ENCODE measurements around the gene DXO. TPM values are rescaled to one million over a fixed set of nuclear protein-coding genes. Genes with fewer than 3 reads are reported as not detected.

DXO gene
- total RNA-seq, 5 donors from 2014 or later (not counting 1 experiment from before 2014, with no cell fraction given), result 30.2 to 53.2 (median 35.4) TPM

- ATAC-seq (replicated peaks in 1 of 4) (peak; percentile 42 to 56 (median 48)), DNase-seq (peak in 5 of 35 experiments; percentile 11 to 51 (median 33))
- H3K4me3 Mint-ChIP-seq, result no peak overlapping the region
- peaks cover under 1 to 4% (median 2%) of the 10 kb centered on the region in 3 donors for H3K4me1 Mint-ChIP-seq
- Histone ChIP-seq H3K9me3 (no peaks in the 10 kb centered on the region), H3K4me3 (ENCODE audit: control insufficient read depth in 1 of 2, extremely low read depth in 1 of 2, low read length in 1 of 2) (no peak overlapping the region), H3K27me3 (replicated peaks in 1 of 2; ENCODE audit: control insufficient read depth in 2 of 2, extremely low read depth in 1 of 2, insufficient read depth in 2 of 2, low read length in 1 of 2) (no peaks in the 10 kb centered on the region), H3K4me1 (ENCODE audit: control insufficient read depth in 1 of 2, extremely low read depth in 1 of 2, insufficient read depth in 2 of 2, low read length in 2 of 2) (no peaks in the 10 kb centered on the region), H3K36me3 (ENCODE audit: control insufficient read depth in 2 of 2, extremely low read depth in 1 of 2, insufficient read depth in 1 of 2, low read length in 1 of 2) (peaks cover 16 to 50% of the 10 kb centered on the region in 2 donors), H3K27ac (ENCODE audit: low read length) (no peak overlapping the region)
- H3K27me3 Mint-ChIP-seq, result no peaks in the 10 kb centered on the region
- ChIA-PET POLR2A (no interaction called here), CTCF (interaction anchor here (0.5 to 1.5 kb wide), 6 partner anchors 12 to 1365 kb away, joined by 3 to 8 read pairs (median 4); partner anchors contain the start of genes DXO (in 1 of the 2), ZBTB12 (in 1 of the 2) and ZBTB22 (in 1 of the 2))
- 87% methylated on average over 3 of the region's 5 CpGs for WGBS (ENCODE audit: insufficient coverage)
- peak overlapping the region in 1 of 2 donors; percentile 9 for H3K27ac Mint-ChIP-seq
- H3K9me3 Mint-ChIP-seq, result no peaks in the 10 kb centered on the region
- H3K36me3 Mint-ChIP-seq, result peaks cover 32% of the 10 kb centered on the region
These were observed 19.7 kb downstream of the DXO start for GRCh38 chr6:31952140-31952805.

- peaks cover 0 to 5% (median 0%) of the 10 kb centered on the region in 3 donors for H3K4me1 Mint-ChIP-seq
- peak overlapping the region in 1 of 2 donors; percentile 31 for H3K27ac Mint-ChIP-seq
- CTCF ChIA-PET, result interaction anchor here in 1 of 2 donors (0.6 to 1.0 kb wide), 2 partner anchors 15 to 481 kb away, joined by 3 to 4 read pairs; no protein-coding TSS in a partner anchor
These were observed 21.9 kb downstream of the DXO start for GRCh38 chr6:31949926-31950548.

GRCh38 chr6:31948753-31949413, 23.1 kb downstream of the DXO start:
- Mint-ChIP-seq H3K36me3 (peaks cover 13% of the 10 kb centered on the region), H3K27ac (peak overlapping the region in 1 of 2 donors; percentile 20), H3K4me3 (no peak overlapping the region), H3K27me3 (peaks cover 0 to 14% of the 10 kb centered on the region in 2 donors), H3K4me1 (peaks cover 0 to 5% (median 0%) of the 10 kb centered on the region in 3 donors), H3K9me3 (no peaks in the 10 kb centered on the region)
- ATAC-seq (replicated peaks in 1 of 4) (no peak), DNase-seq (no peak)
- Histone ChIP-seq H3K27ac (ENCODE audit: low read length) (no peak overlapping the region), H3K36me3 (ENCODE audit: control insufficient read depth in 2 of 2, extremely low read depth in 1 of 2, insufficient read depth in 1 of 2, low read length in 1 of 2) (peaks cover 9 to 26% of the 10 kb centered on the region in 2 donors), H3K9me3 (no peaks in the 10 kb centered on the region), H3K27me3 (replicated peaks in 1 of 2; ENCODE audit: control insufficient read depth in 2 of 2, extremely low read depth in 1 of 2, insufficient read depth in 2 of 2, low read length in 1 of 2) (peaks cover 0 to 25% of the 10 kb centered on the region in 2 experiments), H3K4me3 (ENCODE audit: control insufficient read depth in 1 of 2, extremely low read depth in 1 of 2, low read length in 1 of 2) (no peak overlapping the region), H3K4me1 (ENCODE audit: control insufficient read depth in 1 of 2, extremely low read depth in 1 of 2, insufficient read depth in 2 of 2, low read length in 2 of 2) (no peaks in the 10 kb centered on the region)
- WGBS (ENCODE audit: insufficient coverage), result no CpG with 5 or more reads among the region's 6 CpGs
- CTCF ChIA-PET, result interaction anchor here (0.6 to 0.8 kb wide), 2 partner anchors 10 to 285 kb away, joined by 3 to 5 read pairs; partner anchors contain the start of genes NELFE (in 1 of the 2) and SKIC2 (in 1 of the 2)
- POLR2A ChIA-PET, result interaction anchor here in 1 of 2 donors (0.5 kb wide), 1 partner anchor 93 kb away, joined by 4 read pairs; no protein-coding TSS in a partner anchor

More at GRCh38 chr6:31949926-31950548, 21.9 kb downstream of the DXO start:
- Mint-ChIP-seq H3K36me3 (peaks cover 24% of the 10 kb centered on the region), H3K27me3 (peaks cover 0 to 6% of the 10 kb centered on the region in 2 donors), H3K9me3 (no peaks in the 10 kb centered on the region), H3K4me3 (no peak overlapping the region)
- ATAC-seq (replicated peaks in 1 of 4) (no peak), DNase-seq (no peak)
- Histone ChIP-seq H3K36me3 (ENCODE audit: control insufficient read depth in 2 of 2, extremely low read depth in 1 of 2, insufficient read depth in 1 of 2, low read length in 1 of 2) (peaks cover 13 to 37% of the 10 kb centered on the region in 2 donors), H3K27me3 (replicated peaks in 1 of 2; ENCODE audit: control insufficient read depth in 2 of 2, extremely low read depth in 1 of 2, insufficient read depth in 2 of 2, low read length in 1 of 2) (peaks cover 0 to 14% of the 10 kb centered on the region in 2 experiments), H3K27ac (ENCODE audit: low read length) (no peak overlapping the region), H3K4me1 (ENCODE audit: control insufficient read depth in 1 of 2, extremely low read depth in 1 of 2, insufficient read depth in 2 of 2, low read length in 2 of 2) (no peaks in the 10 kb centered on the region), H3K4me3 (ENCODE audit: control insufficient read depth in 1 of 2, extremely low read depth in 1 of 2, low read length in 1 of 2) (no peak overlapping the region), H3K9me3 (no peaks in the 10 kb centered on the region)
- 93% methylated on average over 1 of the region's 7 CpGs for WGBS (ENCODE audit: insufficient coverage)
- POLR2A ChIA-PET, result no interaction called here

- H3K27me3 ChIP-seq (replicated peaks in 1 of 2; ENCODE audit: control insufficient read depth in 2 of 2, extremely low read depth in 1 of 2, insufficient read depth in 2 of 2, low read length in 1 of 2), result peaks cover 0 to 31% of the 10 kb centered on the region in 2 experiments
- H3K36me3 ChIP-seq (ENCODE audit: control insufficient read depth in 2 of 2, extremely low read depth in 1 of 2, insufficient read depth in 1 of 2, low read length in 1 of 2), result peaks cover 9 to 20% of the 10 kb centered on the region in 2 donors
- peaks cover 0 to 18% of the 10 kb centered on the region in 2 donors for H3K27me3 Mint-ChIP-seq
- no peaks in the 10 kb centered on the region for H3K9me3 ChIP-seq
- H3K27ac ChIP-seq (ENCODE audit: low read length), result no peak overlapping the region
- H3K9me3 Mint-ChIP-seq, result no peaks in the 10 kb centered on the region
- H3K4me3 ChIP-seq (ENCODE audit: control insufficient read depth in 1 of 2, extremely low read depth in 1 of 2, low read length in 1 of 2), result no peak overlapping the region
- WGBS (ENCODE audit: insufficient coverage), result 74% methylated on average over 5 of the region's 5 CpGs
- H3K4me3 Mint-ChIP-seq, result no peak overlapping the region
- H3K27ac Mint-ChIP-seq, result no peak overlapping the region
- CTCF ChIA-PET, result interaction anchor here in 1 of 2 donors (0.6 kb wide), 1 partner anchor 285 kb away, joined by 5 read pairs; no protein-coding TSS in a partner anchor
- no peak for ATAC-seq (replicated peaks in 1 of 4)
- DNase-seq, result no peak
- no peaks in the 10 kb centered on the region for H3K4me1 ChIP-seq (ENCODE audit: control insufficient read depth in 1 of 2, extremely low read depth in 1 of 2, insufficient read depth in 2 of 2, low read length in 2 of 2)
- peaks cover 0 to 5% (median 0%) of the 10 kb centered on the region in 3 donors for H3K4me1 Mint-ChIP-seq
- POLR2A ChIA-PET, result interaction anchor here in 1 of 2 donors (0.7 kb wide), 1 partner anchor 113 kb away, joined by 3 read pairs; no protein-coding TSS in a partner anchor
- H3K36me3 Mint-ChIP-seq, result peaks cover 8% of the 10 kb centered on the region
These were observed 23.6 kb downstream of the DXO start for GRCh38 chr6:31948306-31948705.

GRCh38 chr6:31947864-31948263, 24.1 kb downstream of the DXO start:
- DNase-seq (no peak), ATAC-seq (replicated peaks in 1 of 4) (no peak)
- Mint-ChIP-seq H3K27ac (no peak overlapping the region), H3K4me3 (no peak overlapping the region), H3K4me1 (peaks cover 0 to 5% (median 0%) of the 10 kb centered on the region in 3 donors), H3K27me3 (peaks cover 0 to 18% of the 10 kb centered on the region in 2 donors), H3K9me3 (no peaks in the 10 kb centered on the region), H3K36me3 (peaks cover 3% of the 10 kb centered on the region)
- Histone ChIP-seq H3K27me3 (replicated peaks in 1 of 2; ENCODE audit: control insufficient read depth in 2 of 2, extremely low read depth in 1 of 2, insufficient read depth in 2 of 2, low read length in 1 of 2) (peaks cover 0 to 35% of the 10 kb centered on the region in 2 experiments), H3K27ac (ENCODE audit: low read length) (no peak overlapping the region), H3K4me1 (ENCODE audit: control insufficient read depth in 1 of 2, extremely low read depth in 1 of 2, insufficient read depth in 2 of 2, low read length in 2 of 2) (no peaks in the 10 kb centered on the region), H3K9me3 (no peaks in the 10 kb centered on the region), H3K36me3 (ENCODE audit: control insufficient read depth in 2 of 2, extremely low read depth in 1 of 2, insufficient read depth in 1 of 2, low read length in 1 of 2) (peaks cover 8 to 16% of the 10 kb centered on the region in 2 donors), H3K4me3 (ENCODE audit: control insufficient read depth in 1 of 2, extremely low read depth in 1 of 2, low read length in 1 of 2) (no peak overlapping the region)
- CTCF ChIA-PET, result no interaction called here
- POLR2A ChIA-PET, result interaction anchor here in 1 of 2 donors (0.7 kb wide), 1 partner anchor 112 kb away, joined by 3 read pairs; no protein-coding TSS in a partner anchor
- 83% methylated on average over 3 of the region's 4 CpGs for WGBS (ENCODE audit: insufficient coverage)
